Neuronal stem cell (in vitro differentiated cells): ENCODE results near the gene SLC25A46.

Source experiments
- DNase-seq: peaks from one replicate; pipeline ENCODE4 v3.0.0-alpha.2; 2013; ENCODE audit warnings: low spot score
- H2AFZ ChIP-seq: one replicate; pipeline ENCODE4 v1.6.1; 2013; ENCODE audit warnings: mild to moderate bottlenecking, low read length, inconsistent platforms
- H2AK5ac ChIP-seq: 2 replicates; pipeline ENCODE4 v1.6.1; 2013; ENCODE audit warnings: low read depth, mild to moderate bottlenecking, inconsistent platforms, low read length, moderate library complexity, mixed read lengths
- H2BK120ac ChIP-seq: 2 replicates; pipeline ENCODE4 v1.6.1; 2013; ENCODE audit warnings: low read depth, mild to moderate bottlenecking, inconsistent platforms, low read length, moderate library complexity, mixed read lengths
- H2BK12ac ChIP-seq: one replicate; pipeline ENCODE4 v1.6.1; 2013; ENCODE audit warnings: low read length, inconsistent platforms
- H2BK15ac ChIP-seq: 2 replicates; pipeline ENCODE4 v1.6.1; 2013; ENCODE audit warnings: mild to moderate bottlenecking, low read length, inconsistent platforms, mixed read lengths
- H2BK5ac ChIP-seq: one replicate; pipeline ENCODE4 v1.6.1; 2013; ENCODE audit warnings: inconsistent platforms, mild to moderate bottlenecking, low read length, moderate library complexity
- H3K14ac ChIP-seq: one replicate; pipeline ENCODE4 v1.6.1; 2013; ENCODE audit warnings: low read length, inconsistent platforms
- H3K18ac ChIP-seq: 2 replicates; pipeline ENCODE4 v1.6.1; 2013; ENCODE audit warnings: low read length, inconsistent platforms
- H3K23ac ChIP-seq: 2 replicates; pipeline ENCODE4 v1.6.1; 2013; ENCODE audit warnings: low read depth, mild to moderate bottlenecking, mixed read lengths, low read length, inconsistent platforms; ENCODE audit not compliant: poor library complexity
- H3K27ac ChIP-seq: replicated peaks from 3 replicates; pipeline ENCODE4 v1.5.1; 2013; ENCODE audit warnings: low read length, inconsistent platforms
- H3K27me3 ChIP-seq, 3 experiments: 2 replicates each; pipeline ENCODE4 v1.6.1; 2013; ENCODE audit warnings: low read length in 3 of 3, mild to moderate bottlenecking in 2 of 3, inconsistent platforms in 1 of 3, low read depth in 1 of 3, mixed read lengths in 1 of 3, moderate library complexity in 1 of 3; ENCODE audit not compliant: control insufficient read depth in 3 of 3, insufficient read depth in 3 of 3
- H3K36me3 ChIP-seq, 2 donors: replicated peaks in 1 of 2; 2 replicates each; pipeline ENCODE4 v1.6.1; 2013; ENCODE audit warnings: low read length in 2 of 2; ENCODE audit not compliant: control insufficient read depth in 2 of 2, insufficient read depth in 2 of 2
- H3K4ac ChIP-seq: 2 replicates; pipeline ENCODE4 v1.6.1; 2013; ENCODE audit warnings: inconsistent platforms, mild to moderate bottlenecking, low read length, moderate library complexity
- H3K4me1 ChIP-seq, 2 donors: 1 replicate in 1 of 2; 2 replicates in 1 of 2; pipeline ENCODE4 v1.6.1; 2013; ENCODE audit warnings: low read length in 2 of 2, low read depth in 1 of 2; ENCODE audit not compliant: control insufficient read depth in 2 of 2, insufficient read depth in 1 of 2
- H3K4me2 ChIP-seq: one replicate; pipeline ENCODE4 v1.6.1; 2013; ENCODE audit warnings: mild to moderate bottlenecking, low read length, inconsistent platforms; ENCODE audit not compliant: insufficient read depth, poor library complexity, severe bottlenecking
- H3K4me3 ChIP-seq, 2 donors: 2 replicates each; pipeline ENCODE4 v1.5.1; 2013; ENCODE audit warnings: low read length in 2 of 2, mild to moderate bottlenecking in 2 of 2, inconsistent platforms in 1 of 2, moderate library complexity in 1 of 2
- H3K79me1 ChIP-seq: one replicate; pipeline ENCODE4 v1.6.1; 2013; ENCODE audit warnings: low read depth, mild to moderate bottlenecking, inconsistent platforms, low read length, moderate library complexity
- H3K9ac ChIP-seq: one replicate; pipeline ENCODE4 v1.6.1; 2013; ENCODE audit warnings: mild to moderate bottlenecking, low read depth, low read length, inconsistent platforms; ENCODE audit not compliant: poor library complexity
- H3K9me3 ChIP-seq, 2 donors: replicated peaks in 1 of 2; 2 replicates each; pipeline versions ENCODE3 to v1.6.1; 2013; ENCODE audit warnings: low read length in 2 of 2, mild to moderate bottlenecking in 2 of 2, inconsistent platforms in 1 of 2, low read depth in 1 of 2, mixed read lengths in 1 of 2, moderate library complexity in 1 of 2; ENCODE audit not compliant: control insufficient read depth in 2 of 2, insufficient read depth in 1 of 2
- H4K8ac ChIP-seq: one replicate; pipeline ENCODE4 v1.6.1; 2013; ENCODE audit warnings: low read depth, mild to moderate bottlenecking, inconsistent platforms, low read length, moderate library complexity
- H4K91ac ChIP-seq: one replicate; pipeline ENCODE4 v1.6.1; 2013; ENCODE audit warnings: low read length, low read depth, mild to moderate bottlenecking, inconsistent platforms; ENCODE audit not compliant: poor library complexity
- WGBS, 2 donors: extraction: QIAGEN DNeasy Blood & Tissue Kit; methylation state at CpG; one replicate each; pipeline ENCODE4 v1.1.7; 2013; ENCODE audit warnings: missing lambda C conversion rate in 2 of 2, mixed read lengths in 1 of 2; ENCODE audit not compliant: insufficient read length in 2 of 2, insufficient replicate concordance in 1 of 2; ENCODE audit errors: extremely low coverage in 2 of 2; 5-methylcytosine and 5-hydroxymethylcytosine counted together

Gene SLC25A46

DNA sequence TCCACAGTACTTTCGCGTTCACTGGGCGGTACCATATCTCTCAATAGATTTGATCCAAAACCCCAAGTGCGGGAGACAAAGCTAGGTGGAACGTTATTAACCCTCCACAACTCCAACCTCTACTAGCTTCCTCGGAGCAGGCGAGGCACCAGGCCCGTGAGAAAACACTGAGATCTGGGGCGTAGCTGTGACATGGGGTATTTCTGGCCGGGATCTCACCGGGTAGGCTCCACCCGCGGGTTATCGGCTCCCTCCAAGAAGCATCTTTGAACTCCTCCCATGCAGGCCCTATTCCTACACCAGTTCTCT is 350 bp upstream of the SLC25A46 start:
- Histone ChIP-seq H3K4me1 (peaks cover 2 to 6% of the 10 kb centered on the region in 2 donors), H3K9ac (peak overlapping the region; percentile 82), H3K23ac (no peak overlapping the region), H3K14ac (no peak overlapping the region), H2BK120ac (no peak overlapping the region), H3K79me1 (peaks cover 3% of the 10 kb centered on the region), H3K36me3 (no peaks in the 10 kb centered on the region), H4K8ac (no peak overlapping the region), H3K9me3 (no peaks in the 10 kb centered on the region), H2BK12ac (no peak overlapping the region), H3K4ac (no peak overlapping the region), H4K91ac (no peak overlapping the region), H3K4me2 (peak overlapping the region; percentile 91), H3K18ac (peak overlapping the region; percentile 11), H2AFZ (peak overlapping the region; percentile 98), H2BK5ac (no peak overlapping the region), H3K4me3 (peak overlapping the region; percentile 87 to 99), H3K27me3 (no peaks in the 10 kb centered on the region), H3K27ac (no peak overlapping the region), H2BK15ac (no peak overlapping the region), H2AK5ac (no peak overlapping the region)
- no CpG with 5 or more reads among the region's 14 CpGs for WGBS, 2 donors
- no peak for DNase-seq

DNA sequence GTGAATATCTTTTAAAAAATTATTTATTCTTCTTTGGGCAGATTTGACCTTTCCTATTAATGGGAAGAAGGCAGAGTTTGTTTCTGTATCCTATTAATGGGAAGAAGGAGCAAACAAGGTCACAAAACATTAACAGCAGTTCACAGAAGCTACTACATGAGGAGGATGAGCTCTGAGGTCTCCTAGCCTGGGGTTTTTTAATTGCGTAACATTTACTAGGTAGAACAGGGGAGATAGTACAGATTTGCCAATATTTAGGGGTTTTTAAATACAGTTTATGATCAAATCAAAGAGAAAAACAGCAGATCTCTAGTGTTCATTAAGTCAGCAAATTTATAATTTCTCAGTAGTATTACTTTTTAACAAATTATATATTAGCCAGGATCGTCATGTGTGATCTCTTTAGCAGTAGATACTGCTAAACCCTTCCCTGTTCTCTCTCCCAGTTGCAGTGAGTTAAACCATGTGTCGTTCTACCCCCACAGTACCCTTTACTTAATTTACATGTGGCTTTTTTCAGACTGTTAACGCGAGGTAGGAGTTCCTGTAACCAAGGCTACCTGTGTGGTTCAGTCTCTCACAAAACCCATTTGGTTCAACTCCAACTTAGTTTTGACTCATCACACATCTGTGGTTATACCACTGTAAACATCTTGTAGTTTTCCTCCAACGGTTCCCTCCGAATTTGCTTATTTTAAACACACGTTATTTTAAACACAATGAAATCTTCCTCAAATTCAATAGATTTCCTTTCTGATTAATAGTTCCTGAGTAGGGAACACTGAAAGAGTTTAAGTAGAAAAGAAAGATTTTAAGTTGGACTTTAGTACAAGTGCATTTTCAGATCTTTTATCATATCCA is 13.3 kb downstream of the SLC25A46 start:
- Histone ChIP-seq H2BK5ac (no peak overlapping the region), H3K4me2 (no peak overlapping the region), H2BK15ac (no peak overlapping the region), H3K9me3 (no peaks in the 10 kb centered on the region), H4K91ac (no peak overlapping the region), H3K18ac (no peak overlapping the region), H3K9ac (no peak overlapping the region), H3K4me1 (no peaks in the 10 kb centered on the region), H3K14ac (no peak overlapping the region), H3K27me3 (no peaks in the 10 kb centered on the region), H2AFZ (no peak overlapping the region), H3K23ac (no peak overlapping the region), H2AK5ac (no peak overlapping the region), H4K8ac (no peak overlapping the region), H3K4me3 (no peak overlapping the region), H3K36me3 (peaks cover 2 to 74% of the 10 kb centered on the region in 2 donors), H3K79me1 (no peaks in the 10 kb centered on the region), H2BK12ac (no peak overlapping the region), H3K4ac (no peak overlapping the region), H2BK120ac (no peak overlapping the region), H3K27ac (no peak overlapping the region)
- WGBS, 2 donors = no CpG with 5 or more reads among the region's 8 CpGs
- no peak for DNase-seq

DNA sequence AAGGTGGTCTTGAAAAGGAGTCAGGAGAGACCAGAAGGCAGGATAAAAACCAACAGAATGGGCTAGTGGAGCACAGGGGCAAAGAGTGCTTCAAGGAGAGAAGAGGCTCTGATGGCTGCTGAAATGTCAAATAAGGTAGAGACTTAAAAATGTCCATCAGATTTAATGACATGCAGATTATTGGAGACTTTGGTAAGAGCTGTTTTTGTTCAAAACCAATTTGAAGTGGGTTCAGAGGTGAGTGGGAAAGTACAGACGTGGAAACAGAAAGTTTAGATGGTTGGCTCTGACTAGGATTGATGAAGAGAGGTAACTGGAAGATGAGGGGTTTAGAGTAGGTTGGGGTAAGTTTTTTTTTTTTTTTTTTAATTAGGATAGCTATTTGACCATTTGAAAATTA is 14.1 kb downstream of the SLC25A46 start:
- H3K27me3 ChIP-seq = no peaks in the 10 kb centered on the region
- H3K27ac ChIP-seq = no peak overlapping the region
- H2AK5ac ChIP-seq = no peak overlapping the region
- no peaks in the 10 kb centered on the region for H3K79me1 ChIP-seq
- peaks cover 2 to 73% of the 10 kb centered on the region in 2 donors for H3K36me3 ChIP-seq
- H3K18ac ChIP-seq = no peak overlapping the region
- H3K14ac ChIP-seq = no peak overlapping the region
- H3K23ac ChIP-seq = no peak overlapping the region
- H4K91ac ChIP-seq = no peak overlapping the region
- no peak overlapping the region for H3K4ac ChIP-seq
- no peak overlapping the region for H2AFZ ChIP-seq
- no peak overlapping the region for H2BK12ac ChIP-seq
- no peaks in the 10 kb centered on the region for H3K9me3 ChIP-seq
- no peak overlapping the region for H4K8ac ChIP-seq
- H2BK15ac ChIP-seq = no peak overlapping the region
- H2BK5ac ChIP-seq = no peak overlapping the region
- H3K4me2 ChIP-seq = no peak overlapping the region
- no CpG with 5 or more reads among the region's 1 CpG for WGBS, 2 donors
- no peak overlapping the region for H3K4me3 ChIP-seq
- H2BK120ac ChIP-seq = no peak overlapping the region
- no peak overlapping the region for H3K9ac ChIP-seq
- H3K4me1 ChIP-seq = no peaks in the 10 kb centered on the region
- no peak for DNase-seq

DNA sequence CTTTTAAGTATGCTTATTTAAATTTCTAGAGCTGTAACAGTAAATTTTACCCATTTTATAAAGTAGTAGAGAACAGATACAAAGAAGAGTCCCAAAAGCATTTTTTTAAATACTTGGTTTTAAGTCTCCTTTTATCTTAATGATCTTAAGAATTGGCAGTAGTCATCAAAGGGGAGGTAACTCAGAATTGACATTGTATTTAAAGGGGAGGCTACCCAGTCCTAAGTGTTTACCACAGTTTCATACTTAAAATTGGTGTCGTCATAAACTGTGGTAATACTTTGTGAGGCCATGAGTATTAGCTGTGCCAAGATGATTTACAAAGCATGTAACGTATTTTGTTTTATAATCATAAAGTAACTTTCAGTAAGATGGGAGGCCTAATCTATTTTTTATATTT is 14.8 kb downstream of the SLC25A46 start:
- Histone ChIP-seq H3K4ac (no peak overlapping the region), H2BK5ac (no peak overlapping the region), H3K27ac (no peak overlapping the region), H3K79me1 (no peaks in the 10 kb centered on the region), H3K36me3 (peaks cover 0 to 72% of the 10 kb centered on the region in 2 donors), H2AFZ (no peak overlapping the region), H2BK12ac (no peak overlapping the region), H2BK15ac (no peak overlapping the region), H3K4me1 (no peaks in the 10 kb centered on the region), H3K4me2 (no peak overlapping the region), H2BK120ac (no peak overlapping the region), H2AK5ac (no peak overlapping the region), H3K4me3 (no peak overlapping the region), H3K18ac (no peak overlapping the region), H3K9me3 (no peaks in the 10 kb centered on the region), H3K23ac (no peak overlapping the region), H4K8ac (no peak overlapping the region), H3K27me3 (no peaks in the 10 kb centered on the region), H3K14ac (no peak overlapping the region), H3K9ac (no peak overlapping the region), H4K91ac (no peak overlapping the region)
- WGBS, 2 donors = no CpG with 5 or more reads among the region's 2 CpGs
- no peak for DNase-seq
